Measurements from ENCODE around the gene GNA14. TPM values are rescaled to one million over a fixed set of nuclear protein-coding genes. Genes with fewer than 3 reads are reported as not detected.

Gene GNA14
- total and polyA plus RNA-seq, 2 of the 8 experiments (the other 6 are each of a cell fraction or from before 2014, with no cell fraction given): 3.4 to 6.3 TPM

DNA sequence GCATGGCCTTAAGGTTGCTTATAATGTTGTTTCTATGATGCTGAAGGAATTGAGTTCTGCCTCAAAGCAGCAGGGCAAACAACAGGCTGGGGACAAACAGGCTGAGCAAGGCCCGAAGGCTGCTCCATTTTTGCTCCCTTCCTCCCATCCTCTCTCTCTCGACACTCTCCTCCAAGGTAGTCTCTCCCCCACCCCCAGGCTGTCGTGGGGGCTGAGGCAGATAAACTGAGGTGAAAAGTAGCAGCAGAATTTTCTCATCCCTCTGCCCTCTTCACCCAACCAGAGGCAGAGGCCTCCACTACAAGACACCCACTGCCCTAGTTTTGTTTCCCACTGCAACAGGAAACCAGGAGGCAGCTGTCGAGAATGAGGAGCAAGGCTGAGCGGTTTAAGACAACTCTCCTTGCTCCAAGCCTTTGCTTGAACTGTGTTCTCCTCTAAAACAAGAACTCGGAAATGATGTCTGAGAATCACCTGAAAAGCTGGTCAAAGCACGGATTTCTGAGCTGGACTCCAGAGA is 13.5 kb upstream of the GNA14 start:
- no peak overlapping the region for H2BK20ac ChIP-seq (ENCODE audit: low read length)
- H2BK5ac ChIP-seq (ENCODE audit: low read depth, low read length): no peak overlapping the region
- H3K9me3 ChIP-seq (ENCODE audit: insufficient read depth in 2 of 2, low read depth in 1 of 2, low read length in 1 of 2): no peaks in the 10 kb centered on the region
- no peaks in the 10 kb centered on the region for H3K27me3 ChIP-seq (replicated peaks in 1 of 4; ENCODE audit: control insufficient read depth in 3 of 4, extremely low read depth in 1 of 4, insufficient read depth in 3 of 4, low read length in 3 of 4)
- no peak overlapping the region for H3K14ac ChIP-seq (ENCODE audit: insufficient read length)
- H3K4me2 ChIP-seq (ENCODE audit: insufficient read depth in 1 of 2, low read depth in 2 of 2, low read length in 2 of 2): no peak overlapping the region
- H2AK5ac ChIP-seq (ENCODE audit: low read depth, low read length): no peak overlapping the region
- no peak for FAIRE-seq
- no peak overlapping the region for H3K4me3 ChIP-seq (ENCODE audit: extremely low read depth in 1 of 4, insufficient read depth in 2 of 4, low read depth in 3 of 4, low read length in 4 of 4)
- H3K23me2 ChIP-seq (ENCODE audit: low read depth, low read length): no peaks in the 10 kb centered on the region
- H4K91ac ChIP-seq (replicated peaks; ENCODE audit: insufficient read length, low read length): no peak overlapping the region
- H4K8ac ChIP-seq (ENCODE audit: extremely low read depth, insufficient read depth, low read length): no peak overlapping the region
- H3K27ac ChIP-seq (ENCODE audit: low read depth, low read length): no peak overlapping the region
- no peaks in the 10 kb centered on the region for H3K79me1 ChIP-seq (ENCODE audit: low read depth, low read length)
- H3K18ac ChIP-seq (ENCODE audit: extremely low read depth, low read length): no peak overlapping the region
- WGBS, 2 experiments (ENCODE audit: extremely low coverage in 1 of 2, insufficient coverage in 1 of 2, insufficient read length in 1 of 2, insufficient replicate concordance in 2 of 2, low coverage in 1 of 2, low lambda C conversion rate in 2 of 2, missing lambda C conversion rate in 1 of 2): 84% methylated on average over 7 of the region's 7 CpGs; no CpG with 5 or more reads in 1 of the 2 experiments
- H2AFZ ChIP-seq (ENCODE audit: low read length): peak overlapping the region; percentile 45; the same call in 1 of the 2 replicates
- no peak overlapping the region for H3K9ac ChIP-seq (replicated peaks in 1 of 4; ENCODE audit: extremely low read depth in 1 of 4, low read depth in 3 of 4, low read length in 3 of 4)
- H3K56ac ChIP-seq (replicated peaks; ENCODE audit: insufficient read length, low read depth, low read length): no peak overlapping the region
- no peaks in the 10 kb centered on the region for H4K20me1 ChIP-seq (replicated peaks in 1 of 2; ENCODE audit: control insufficient read depth in 1 of 2, insufficient read depth in 2 of 2, low read length in 2 of 2)
- ChIA-PET POLR2A (ENCODE audit: partially characterized antibody) (no interaction called here), CTCF (ENCODE audit: partially characterized antibody) (interaction anchor here (0.5 to 1.6 kb wide), 2 partner anchors 124 to 228 kb away, joined by 3 to 4 read pairs; no protein-coding TSS in a partner anchor)
- H2BK120ac ChIP-seq (replicated peaks; ENCODE audit: low read depth, low read length): no peak overlapping the region
- no peak overlapping the region for H3K23ac ChIP-seq (ENCODE audit: insufficient read length)
- no peak overlapping the region for H2BK12ac ChIP-seq (ENCODE audit: low read depth, low read length)
- no peak for DNase-seq (ENCODE audit: low read depth in 1 of 2, low spot score in 2 of 2)
- H2BK15ac ChIP-seq (ENCODE audit: low read length): no peak overlapping the region
- no peaks in the 10 kb centered on the region for H3K4me1 ChIP-seq (replicated peaks in 1 of 4; ENCODE audit: control insufficient read depth in 3 of 4, insufficient read depth in 4 of 4, low read length in 3 of 4)
- H3K36me3 ChIP-seq (ENCODE audit: control insufficient read depth in 2 of 4, insufficient read depth in 4 of 4, low read length in 3 of 4): no peaks in the 10 kb centered on the region
- TF ChIP-seq HDAC2 (IDR thresholded peaks at IDR 0.05; ENCODE audit: borderline replicate concordance in 1 of 2, low read depth in 2 of 2, low read length in 2 of 2) (no peak), POLR2A (IDR thresholded peaks at IDR 0.05; ENCODE audit: control extremely low read depth in 1 of 2, low read depth in 2 of 2, low read length in 2 of 2) (no peak), GTF2F1 (IDR thresholded peaks at IDR 0.05; ENCODE audit: borderline replicate concordance, low read depth, low read length) (no peak), GABPA (IDR thresholded peaks at IDR 0.05; ENCODE audit: borderline replicate concordance, insufficient read depth, low read length) (no peak), EP300 (IDR thresholded peaks at IDR 0.05; ENCODE audit: borderline replicate concordance in 1 of 2, low read depth in 2 of 2, low read length in 2 of 2) (no peak)
- TF ChIP-seq, protein P1, sequence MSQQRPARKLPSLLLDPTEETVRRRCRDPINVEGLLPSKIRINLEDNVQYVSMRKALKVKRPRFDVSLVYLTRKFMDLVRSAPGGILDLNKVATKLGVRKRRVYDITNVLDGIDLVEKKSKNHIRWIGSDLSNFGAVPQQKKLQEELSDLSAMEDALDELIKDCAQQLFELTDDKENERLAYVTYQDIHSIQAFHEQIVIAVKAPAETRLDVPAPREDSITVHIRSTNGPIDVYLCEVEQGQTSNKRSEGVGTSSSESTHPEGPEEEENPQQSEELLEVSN (IDR thresholded peaks at IDR 0.05): no peak
- TF ChIP-seq, protein P2, sequence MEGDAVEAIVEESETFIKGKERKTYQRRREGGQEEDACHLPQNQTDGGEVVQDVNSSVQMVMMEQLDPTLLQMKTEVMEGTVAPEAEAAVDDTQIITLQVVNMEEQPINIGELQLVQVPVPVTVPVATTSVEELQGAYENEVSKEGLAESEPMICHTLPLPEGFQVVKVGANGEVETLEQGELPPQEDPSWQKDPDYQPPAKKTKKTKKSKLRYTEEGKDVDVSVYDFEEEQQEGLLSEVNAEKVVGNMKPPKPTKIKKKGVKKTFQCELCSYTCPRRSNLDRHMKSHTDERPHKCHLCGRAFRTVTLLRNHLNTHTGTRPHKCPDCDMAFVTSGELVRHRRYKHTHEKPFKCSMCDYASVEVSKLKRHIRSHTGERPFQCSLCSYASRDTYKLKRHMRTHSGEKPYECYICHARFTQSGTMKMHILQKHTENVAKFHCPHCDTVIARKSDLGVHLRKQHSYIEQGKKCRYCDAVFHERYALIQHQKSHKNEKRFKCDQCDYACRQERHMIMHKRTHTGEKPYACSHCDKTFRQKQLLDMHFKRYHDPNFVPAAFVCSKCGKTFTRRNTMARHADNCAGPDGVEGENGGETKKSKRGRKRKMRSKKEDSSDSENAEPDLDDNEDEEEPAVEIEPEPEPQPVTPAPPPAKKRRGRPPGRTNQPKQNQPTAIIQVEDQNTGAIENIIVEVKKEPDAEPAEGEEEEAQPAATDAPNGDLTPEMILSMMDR (IDR thresholded peaks at IDR 0.05; ENCODE audit: control extremely low read depth in 1 of 3, insufficient read depth in 1 of 3, low read depth in 1 of 3, low read length in 3 of 3): no peak
- H3K79me2 ChIP-seq (ENCODE audit: control insufficient read depth in 1 of 2, insufficient read depth in 2 of 2, low read length in 2 of 2): no peaks in the 10 kb centered on the region
- H3K4ac ChIP-seq (replicated peaks; ENCODE audit: insufficient read length, low read depth, low read length): no peak overlapping the region
- H4K5ac ChIP-seq (ENCODE audit: insufficient read length, low read depth, low read length): no peak overlapping the region

All from H1 (cell line).